ENCODE measurements around the gene KRT74.

- TF ChIP-seq EZH2 (IDR thresholded peaks at IDR 0.05; ENCODE audit: insufficient read depth, poor library complexity, severe bottlenecking) = no peak
- no peak for TF ChIP-seq EZH2phosphoT487 (IDR thresholded peaks at IDR 0.05; ENCODE audit: insufficient read depth, low read depth)
Observed at GRCh38 chr12:52570511-52570910, 3.1 kb downstream of the KRT74 start.
